Hematopoietic multipotent progenitor cell treated with erythropoietin and hydrocortisone succinate and interleukin-3 and kit ligand, for 4 days (in vitro differentiated cells): ENCODE data around the gene TPRG1.

Experiments
- DNase-seq: peaks from one replicate; pipeline ENCODE4 v3.0.0-alpha.2; 2015

TPRG1 gene

GRCh38 chr3:189233225-189233858 is 61.6 kb downstream of the TPRG1 start:
- peak; percentile 48 for DNase-seq

DNA sequence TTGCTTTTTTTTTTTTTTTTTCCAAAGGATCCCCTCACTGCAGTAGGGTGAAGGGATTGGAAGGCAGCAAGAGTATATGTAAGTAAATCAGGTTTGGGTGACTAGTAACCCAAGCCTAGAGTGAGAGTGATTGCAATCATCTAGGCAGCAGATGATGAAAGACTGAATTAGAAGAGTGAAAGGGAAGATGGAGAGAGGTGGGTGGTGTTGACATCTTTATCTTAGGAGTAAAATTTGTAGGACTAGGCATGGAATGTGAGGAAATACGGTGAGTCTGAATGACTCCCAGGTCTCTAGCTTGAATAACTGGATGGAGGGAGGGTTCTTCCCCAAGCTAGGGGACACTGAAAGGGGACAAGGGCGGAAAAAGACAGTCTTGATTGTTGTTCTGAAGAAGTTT is 63.4 kb downstream of the TPRG1 start:
- DNase-seq, result no peak

DNA sequence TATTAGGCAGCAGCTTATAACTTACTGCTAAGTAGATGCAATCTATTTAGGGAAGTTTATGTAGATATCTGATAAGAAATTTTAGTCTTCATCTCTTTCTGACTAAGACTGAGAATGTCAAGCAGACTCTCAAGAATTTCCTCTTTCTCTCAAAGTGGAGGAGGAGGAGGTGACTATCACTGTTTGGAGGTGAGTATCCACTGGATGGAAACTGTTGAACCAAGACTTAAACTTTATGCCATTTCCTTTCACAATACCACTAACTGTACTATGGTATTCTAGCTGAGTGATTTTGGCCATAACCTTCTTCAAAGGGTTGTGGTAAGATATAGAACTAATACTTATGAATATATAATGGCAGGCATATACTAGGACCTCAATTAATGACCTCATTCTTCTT is 64.6 kb downstream of the TPRG1 start:
- peak; percentile 40 for DNase-seq

DNA sequence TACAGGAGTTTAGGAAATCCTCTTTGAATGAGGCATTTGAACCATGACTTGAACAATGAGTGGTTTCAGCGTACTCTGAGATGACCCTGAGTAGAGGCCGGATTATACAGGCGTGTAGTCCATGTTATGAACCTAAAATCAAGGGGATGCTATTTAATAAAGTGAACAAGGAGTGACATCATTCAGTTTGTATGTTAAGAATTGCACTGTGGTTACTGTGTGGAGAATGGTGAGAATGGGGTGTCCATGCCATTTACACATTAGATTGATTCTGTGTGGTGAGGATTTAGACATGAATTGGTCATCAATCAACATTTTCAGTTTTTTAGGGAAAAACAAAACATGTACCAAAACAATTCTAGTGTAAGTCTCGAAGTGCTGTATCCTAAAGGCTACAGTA is 65.8 kb downstream of the TPRG1 start:
- no peak for DNase-seq

DNA sequence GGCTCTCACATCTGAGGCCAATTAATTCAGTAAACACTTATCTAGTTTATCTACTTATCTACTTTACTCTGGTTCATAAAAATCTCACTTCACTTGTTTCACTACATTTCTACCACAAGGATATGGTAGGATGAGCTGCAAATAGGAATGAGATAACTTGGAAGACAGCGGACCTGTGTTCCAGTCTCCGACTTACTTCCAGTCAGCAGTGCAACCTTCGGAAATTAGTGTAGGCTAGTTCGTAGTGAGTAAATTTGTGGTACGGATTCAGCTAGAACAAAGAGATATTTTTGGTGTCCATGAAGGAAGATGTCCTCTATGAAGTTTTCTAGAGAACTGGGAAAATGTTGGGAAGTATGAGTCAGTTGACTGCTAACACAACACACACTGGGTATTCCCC is 66.3 kb downstream of the TPRG1 start:
- DNase-seq, result no peak

- no peak for DNase-seq
These were observed 67.8 kb downstream of the TPRG1 start for GRCh38 chr3:189239616-189240015.

DNA sequence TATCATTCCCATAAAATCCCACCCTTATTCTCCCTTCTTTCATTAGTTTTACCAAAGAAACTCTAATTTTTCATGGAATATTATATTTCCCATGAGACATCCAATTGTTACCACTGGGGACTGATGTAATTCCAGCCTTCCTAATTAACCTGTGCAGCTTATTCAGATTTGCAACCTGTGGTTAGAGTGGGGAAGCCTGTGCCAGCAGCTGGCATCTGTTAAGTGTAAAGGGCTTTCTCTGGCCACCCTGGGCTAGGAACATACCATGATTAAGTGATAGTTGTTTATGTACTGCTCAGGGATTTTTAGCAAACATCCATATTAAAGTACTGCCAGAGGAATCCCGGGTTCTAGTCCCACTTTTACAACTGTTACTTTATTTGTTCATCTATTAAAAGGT is 78.2 kb downstream of the TPRG1 start:
- DNase-seq, result no peak

GRCh38 chr3:189258261-189258660 is 86.5 kb downstream of the TPRG1 start:
- no peak for DNase-seq

GRCh38 chr3:189260556-189261493 is 89.1 kb downstream of the TPRG1 start:
- no peak for DNase-seq

- DNase-seq, result peak; percentile 44
These were observed 91.0 kb downstream of the TPRG1 start for GRCh38 chr3:189262746-189263145.

DNA sequence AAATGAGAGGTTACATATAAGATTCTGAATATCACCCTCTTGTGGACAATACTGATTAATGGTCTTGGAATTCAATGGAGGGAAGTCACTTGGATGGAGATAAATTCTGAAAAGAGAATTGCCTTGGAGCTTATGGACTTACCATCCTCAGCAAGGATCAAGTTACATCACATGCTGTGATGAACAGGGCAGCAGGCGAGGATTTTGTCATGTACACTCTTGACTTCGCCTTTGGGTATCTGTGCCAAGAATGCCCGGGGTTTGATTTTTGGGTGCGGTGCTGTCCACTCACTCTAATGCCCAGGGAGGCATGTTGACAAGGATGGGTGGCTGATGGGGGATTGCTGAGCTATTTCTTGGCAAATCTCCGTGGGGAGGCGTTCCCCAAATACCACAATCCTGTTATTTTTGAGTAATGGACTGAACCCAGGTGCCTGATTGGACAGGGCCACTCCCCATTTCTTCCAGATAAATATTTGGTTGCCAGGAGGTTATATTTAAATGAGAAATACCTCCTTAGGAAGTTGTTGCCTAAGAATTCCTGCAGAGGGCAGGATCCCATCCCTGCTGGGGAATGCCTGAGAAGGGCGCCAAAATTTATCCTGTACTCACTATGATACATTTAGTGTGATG is 96.3 kb downstream of the TPRG1 start:
- peak; percentile 8 for DNase-seq

- no peak for DNase-seq
These were observed 97.6 kb downstream of the TPRG1 start for GRCh38 chr3:189269365-189269764.

DNA sequence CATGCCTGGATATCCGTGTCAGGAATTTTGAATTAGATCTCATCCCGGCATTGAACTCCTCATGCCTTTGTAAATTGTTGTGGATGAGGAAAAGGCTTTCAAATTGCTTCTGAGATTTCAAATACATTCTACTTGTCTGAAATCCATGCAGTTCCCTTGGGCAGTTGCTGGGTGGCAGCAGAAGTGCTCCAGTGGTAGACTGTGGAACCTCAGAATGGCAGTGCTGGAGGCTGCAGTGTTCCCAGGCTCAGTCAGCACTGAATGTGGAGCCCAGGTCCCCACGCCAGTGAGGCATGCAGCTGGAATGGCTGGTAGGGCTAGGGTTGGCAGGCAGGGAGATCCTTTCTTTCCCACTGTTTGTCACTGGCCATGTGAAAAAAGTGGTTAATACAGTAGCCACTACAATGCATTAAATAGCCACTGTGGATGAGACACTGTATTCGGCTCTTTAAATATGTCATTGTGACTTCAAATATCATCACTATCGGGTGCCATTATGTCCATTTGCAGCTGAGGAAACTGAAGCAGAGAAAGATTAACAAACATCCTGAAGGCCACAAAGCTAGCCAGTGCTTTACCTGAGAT is 98.6 kb downstream of the TPRG1 start:
- peak; percentile 57 for DNase-seq

GRCh38 chr3:189272500-189273119 is 100.8 kb downstream of the TPRG1 start:
- peak; percentile 17 for DNase-seq

- DNase-seq, result no peak
These were observed 102.0 kb downstream of the TPRG1 start for GRCh38 chr3:189273736-189274135.

DNA sequence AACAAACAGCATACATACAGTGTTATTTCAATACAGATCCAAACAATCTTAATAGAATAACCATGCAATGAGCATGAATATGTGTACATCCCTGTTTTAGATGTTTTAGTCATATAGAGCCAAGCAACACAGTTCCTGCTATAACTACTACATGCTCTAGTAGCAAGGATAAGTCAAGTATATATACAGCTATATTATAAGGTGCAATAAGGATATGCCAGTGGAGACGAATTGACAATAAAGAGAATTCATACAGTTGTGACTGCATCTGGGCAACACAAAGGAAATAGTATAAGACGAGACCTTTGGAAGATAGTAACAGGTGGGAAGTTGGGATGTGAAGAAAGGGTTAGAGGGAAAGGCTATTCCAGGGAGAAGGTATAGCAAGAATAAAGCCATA is 103.4 kb downstream of the TPRG1 start:
- DNase-seq, result no peak

GRCh38 chr3:189275852-189276251 is 104.1 kb downstream of the TPRG1 start:
- no peak for DNase-seq

DNA sequence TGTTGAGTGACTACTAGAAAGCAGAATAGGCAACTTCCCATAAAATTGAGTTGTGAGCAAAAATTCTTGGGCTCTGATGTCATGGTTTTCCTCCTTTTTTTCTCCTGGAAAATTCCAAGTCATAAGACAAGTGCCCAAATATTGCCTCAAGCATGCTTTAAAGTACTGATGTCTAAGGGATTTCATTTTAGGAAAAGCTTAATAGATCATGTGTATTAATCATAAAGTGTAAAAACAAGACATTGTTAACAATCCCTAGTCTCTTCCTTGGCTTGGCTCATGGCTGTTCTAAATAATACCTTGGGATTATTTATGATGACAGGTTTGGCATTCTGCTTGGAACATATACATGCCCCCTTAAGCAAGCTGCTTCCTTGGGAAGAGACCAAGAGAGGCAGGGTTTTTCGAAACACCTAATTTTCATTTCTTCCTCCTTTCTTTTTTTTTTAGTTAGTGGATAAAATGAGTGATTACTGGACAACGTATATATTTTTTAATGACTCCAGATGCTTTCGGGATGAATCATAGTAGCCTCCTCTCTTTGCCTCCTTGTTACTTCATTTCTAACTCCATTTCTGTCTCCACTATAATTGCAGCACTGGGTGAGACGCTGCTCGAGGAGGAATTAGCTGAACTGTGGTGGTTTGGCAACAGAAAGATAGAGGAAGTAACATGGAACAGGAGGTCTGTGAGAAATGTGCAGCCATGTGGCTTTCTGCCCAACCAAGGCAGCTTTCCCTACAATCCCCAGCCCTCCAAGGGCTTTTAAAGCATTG is 104.9 kb downstream of the TPRG1 start:
- peak; percentile 78 for DNase-seq

DNA sequence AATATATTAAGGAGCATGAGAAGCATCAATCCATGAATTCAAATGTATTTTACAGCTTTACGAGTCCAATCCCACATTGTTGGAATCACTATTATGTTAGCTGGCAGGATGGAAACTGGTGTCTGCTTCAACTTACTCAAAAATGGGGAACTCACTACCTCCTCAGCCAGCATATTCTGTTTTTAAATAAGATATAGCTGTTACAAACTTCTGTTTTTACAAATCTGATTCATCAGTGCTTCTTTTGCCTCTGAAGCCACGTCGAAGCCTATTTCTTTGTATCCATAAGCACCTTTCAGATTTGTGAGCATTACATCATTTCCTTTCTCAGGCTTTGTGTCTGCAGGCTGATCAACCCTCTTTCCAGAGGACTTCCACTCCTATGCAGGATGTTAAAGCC is 105.9 kb downstream of the TPRG1 start:
- no peak for DNase-seq

DNA sequence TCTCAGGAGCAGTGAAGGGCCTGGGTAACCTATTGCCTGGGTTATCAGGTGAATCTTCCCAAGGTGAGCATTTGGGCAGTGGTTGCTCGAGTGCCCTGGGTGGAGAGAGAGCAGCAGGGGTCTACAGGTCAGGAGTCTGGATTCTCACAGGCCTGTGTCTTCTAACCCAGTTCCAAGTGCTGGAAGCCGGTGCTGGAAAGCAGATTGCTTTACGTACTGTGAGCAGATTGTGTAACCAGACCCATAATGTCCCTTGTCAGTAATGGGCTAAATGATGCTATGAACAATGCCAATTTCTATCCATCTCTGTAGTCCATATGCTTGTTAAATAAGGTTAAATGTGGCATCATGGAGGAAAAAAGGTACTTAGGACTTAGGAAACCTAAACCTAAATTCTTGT is 106.5 kb downstream of the TPRG1 start:
- DNase-seq, result no peak

GRCh38 chr3:189282189-189282588 is 110.4 kb downstream of the TPRG1 start:
- no peak for DNase-seq

DNA sequence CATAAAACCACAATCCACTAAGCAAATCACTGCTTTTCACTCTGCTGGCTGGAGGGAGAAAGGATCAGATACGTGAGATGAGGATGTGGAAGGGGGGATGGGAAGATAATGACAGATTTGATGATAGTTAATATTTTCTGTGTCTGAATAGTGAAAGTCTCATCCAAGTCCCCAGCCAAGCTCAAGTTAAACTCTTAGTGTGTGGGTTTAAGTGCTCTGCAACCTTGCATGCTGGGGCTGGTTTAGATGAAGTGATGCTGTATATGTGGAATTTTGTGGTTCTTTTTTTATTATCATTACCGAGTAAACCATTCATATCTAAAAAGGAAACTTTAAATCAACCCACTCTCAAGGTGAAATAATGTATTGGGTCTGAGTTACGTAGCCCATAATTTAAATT is 111.0 kb downstream of the TPRG1 start:
- DNase-seq, result no peak
